Panc1 (cell line): ENCODE results near the gene CCN5. TPM values are rescaled to one million over a fixed set of nuclear protein-coding genes. Genes with fewer than 3 reads are reported as not detected.

ENCODE experiments used
- ATAC-seq: fragments of 200-7000 bp; cut with Tn5 transposase; 2 replicates; pipeline ENCODE4 v1.9.1; 2020; ENCODE audit warnings: mild to moderate bottlenecking, moderate library complexity
- BruUV-seq: library from RNA; stranded (reverse); fragments of 400-500 nt; replicated peaks from 2 replicates; lab custom pipeline; 2021; lab: Mats Ljungman, UMichigan
- CTCF ChIA-PET: fragments of 300-600 bp; sonication (Branson Sonifier 250); formaldehyde crosslinking; loops from one replicate; lab custom pipeline; 2022; ENCODE audit warnings: antibody characterized with exemption; lab: Charles Lee
- POLR2A ChIA-PET: fragments of 300-600 bp; sonication (Branson Sonifier 250); formaldehyde crosslinking; loops from one replicate; lab custom pipeline; 2022; ENCODE audit warnings: antibody characterized with exemption; lab: Charles Lee
- DNase-seq: peaks from one replicate; pipeline ENCODE4 v3.0.0-alpha.2; 2010; ENCODE audit warnings: low read depth, low spot score
- H3K27ac ChIP-seq: 2 replicates; pipeline ENCODE4 v1.5.1; 2011; ENCODE audit warnings: mild to moderate bottlenecking, low read length, inconsistent platforms
- H3K27me3 ChIP-seq: fragments of 200-500 bp; sonication (Bioruptor generic); 2 replicates; pipeline ENCODE4 v1.6.0; 2014; ENCODE audit warnings: low read length, inconsistent platforms; ENCODE audit not compliant: control insufficient read depth, insufficient read depth
- H3K36me3 ChIP-seq: fragments of 200-500 bp; sonication (Bioruptor generic); 2 replicates; pipeline ENCODE4 v1.5.1; 2014; ENCODE audit warnings: inconsistent platforms, mild to moderate bottlenecking, low read length, moderate library complexity; ENCODE audit not compliant: control insufficient read depth, insufficient read depth
- H3K4me1 ChIP-seq: 2 replicates; pipeline ENCODE4 v1.5.1; 2011; ENCODE audit warnings: inconsistent platforms, mild to moderate bottlenecking, low read length, moderate library complexity; ENCODE audit not compliant: control insufficient read depth, insufficient read depth
- H3K4me3 ChIP-seq, 2 experiments: 2 replicates each; pipeline ENCODE4 v1.5.1; 2011 to 2012; ENCODE audit warnings: low read depth in 2 of 2, low read length in 2 of 2, mild to moderate bottlenecking in 2 of 2, inconsistent platforms in 1 of 2, moderate library complexity in 1 of 2
- H3K9me3 ChIP-seq: fragments of 200-500 bp; sonication (Bioruptor generic); 2 replicates; pipeline ENCODE4 v1.5.1; 2014; ENCODE audit warnings: low read depth, mild to moderate bottlenecking, inconsistent platforms, low read length, moderate library complexity; ENCODE audit not compliant: control insufficient read depth, insufficient read depth
- POLR2AphosphoS5 ChIP-seq: IDR thresholded peaks from 2 replicates; pipeline ENCODE4 v1.6.1; 2012; ENCODE audit warnings: mild to moderate bottlenecking, low read depth, low read length, moderate library complexity
- SIN3A ChIP-seq: IDR thresholded peaks from 2 replicates; pipeline ENCODE4 v1.6.1; 2012; ENCODE audit warnings: low read depth, mild to moderate bottlenecking, low read length, moderate library complexity, borderline replicate concordance; ENCODE audit not compliant: insufficient read depth
- TCF7L2 ChIP-seq: IDR thresholded peaks from 2 replicates; pipeline ENCODE4 v1.6.1; 2011; ENCODE audit warnings: mild to moderate bottlenecking, low read depth, low read length, inconsistent platforms
- in situ Hi-C: cut with HindIII; loops from 2 replicates; pipeline ENCODE4 v1.10.0; 2016; ENCODE audit warnings: low sequenced_read_pairs, low pct_unique_long_range_greater_than_20kb
- intact Hi-C: fragments of 100-400 bp; cut with micrococcal nuclease; formaldehyde crosslinking; loops from one replicate; pipeline ENCODE4 v1.10.0; 2022; ENCODE audit not compliant: unreplicated experiment
- total RNA-seq: library from RNA; stranded (reverse); gene quantifications from one replicate; pipeline ENCODE4 v1.2.1, GENCODE V29; 2021; ENCODE audit not compliant: unreplicated experiment
- TF ChIP-seq, protein P1 (sequence below): fragments of 450-650 bp; IDR thresholded peaks from 2 replicates; pipeline ENCODE4 v1.5.1; 2017; ENCODE audit warnings: mild to moderate bottlenecking
- TF ChIP-seq, protein P2 (sequence below), 2 experiments: IDR thresholded peaks; 2 replicates each; pipeline ENCODE4 v1.6.1; 2011 to 2012; ENCODE audit warnings: low read depth in 2 of 2, control low read depth in 1 of 2, low read length in 1 of 2, mild to moderate bottlenecking in 1 of 2, moderate library complexity in 1 of 2; ENCODE audit not compliant: insufficient read depth in 1 of 2

The CCN5 gene
- total RNA-seq, 1 experiment from 2014 or later = 15.2 TPM

GRCh38 chr20:44765091-44765490 is 49.9 kb downstream of the CCN5 start:
- no peak for DNase-seq
- no peak for TF ChIP-seq TCF7L2
- no peak for TF ChIP-seq SIN3A
- no peaks in the 10 kb centered on the region for H3K36me3 ChIP-seq
- no peak overlapping the region for H3K4me3 ChIP-seq
- in situ Hi-C loops = no loop called here
- no peaks in the 10 kb centered on the region for H3K9me3 ChIP-seq
- intact Hi-C loops = no loop called here
- ATAC-seq = no peak
- ChIA-PET POLR2A (no interaction called here), CTCF (no interaction called here)
- no peaks in the 10 kb centered on the region for H3K27me3 ChIP-seq
- H3K27ac ChIP-seq = no peak overlapping the region
- BruUV-seq = no TSS peak
- H3K4me1 ChIP-seq = no peaks in the 10 kb centered on the region

- no peak for DNase-seq
- Histone ChIP-seq H3K36me3 (no peaks in the 10 kb centered on the region), H3K27ac (no peak overlapping the region), H3K9me3 (no peaks in the 10 kb centered on the region), H3K4me1 (no peaks in the 10 kb centered on the region), H3K27me3 (no peaks in the 10 kb centered on the region), H3K4me3 (no peak overlapping the region)
- no TSS peak for BruUV-seq
- CTCF ChIA-PET = no interaction called here
- no peak for TF ChIP-seq TCF7L2
- TF ChIP-seq, protein P1, sequence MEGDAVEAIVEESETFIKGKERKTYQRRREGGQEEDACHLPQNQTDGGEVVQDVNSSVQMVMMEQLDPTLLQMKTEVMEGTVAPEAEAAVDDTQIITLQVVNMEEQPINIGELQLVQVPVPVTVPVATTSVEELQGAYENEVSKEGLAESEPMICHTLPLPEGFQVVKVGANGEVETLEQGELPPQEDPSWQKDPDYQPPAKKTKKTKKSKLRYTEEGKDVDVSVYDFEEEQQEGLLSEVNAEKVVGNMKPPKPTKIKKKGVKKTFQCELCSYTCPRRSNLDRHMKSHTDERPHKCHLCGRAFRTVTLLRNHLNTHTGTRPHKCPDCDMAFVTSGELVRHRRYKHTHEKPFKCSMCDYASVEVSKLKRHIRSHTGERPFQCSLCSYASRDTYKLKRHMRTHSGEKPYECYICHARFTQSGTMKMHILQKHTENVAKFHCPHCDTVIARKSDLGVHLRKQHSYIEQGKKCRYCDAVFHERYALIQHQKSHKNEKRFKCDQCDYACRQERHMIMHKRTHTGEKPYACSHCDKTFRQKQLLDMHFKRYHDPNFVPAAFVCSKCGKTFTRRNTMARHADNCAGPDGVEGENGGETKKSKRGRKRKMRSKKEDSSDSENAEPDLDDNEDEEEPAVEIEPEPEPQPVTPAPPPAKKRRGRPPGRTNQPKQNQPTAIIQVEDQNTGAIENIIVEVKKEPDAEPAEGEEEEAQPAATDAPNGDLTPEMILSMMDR = no peak
- TF ChIP-seq, protein P2, sequence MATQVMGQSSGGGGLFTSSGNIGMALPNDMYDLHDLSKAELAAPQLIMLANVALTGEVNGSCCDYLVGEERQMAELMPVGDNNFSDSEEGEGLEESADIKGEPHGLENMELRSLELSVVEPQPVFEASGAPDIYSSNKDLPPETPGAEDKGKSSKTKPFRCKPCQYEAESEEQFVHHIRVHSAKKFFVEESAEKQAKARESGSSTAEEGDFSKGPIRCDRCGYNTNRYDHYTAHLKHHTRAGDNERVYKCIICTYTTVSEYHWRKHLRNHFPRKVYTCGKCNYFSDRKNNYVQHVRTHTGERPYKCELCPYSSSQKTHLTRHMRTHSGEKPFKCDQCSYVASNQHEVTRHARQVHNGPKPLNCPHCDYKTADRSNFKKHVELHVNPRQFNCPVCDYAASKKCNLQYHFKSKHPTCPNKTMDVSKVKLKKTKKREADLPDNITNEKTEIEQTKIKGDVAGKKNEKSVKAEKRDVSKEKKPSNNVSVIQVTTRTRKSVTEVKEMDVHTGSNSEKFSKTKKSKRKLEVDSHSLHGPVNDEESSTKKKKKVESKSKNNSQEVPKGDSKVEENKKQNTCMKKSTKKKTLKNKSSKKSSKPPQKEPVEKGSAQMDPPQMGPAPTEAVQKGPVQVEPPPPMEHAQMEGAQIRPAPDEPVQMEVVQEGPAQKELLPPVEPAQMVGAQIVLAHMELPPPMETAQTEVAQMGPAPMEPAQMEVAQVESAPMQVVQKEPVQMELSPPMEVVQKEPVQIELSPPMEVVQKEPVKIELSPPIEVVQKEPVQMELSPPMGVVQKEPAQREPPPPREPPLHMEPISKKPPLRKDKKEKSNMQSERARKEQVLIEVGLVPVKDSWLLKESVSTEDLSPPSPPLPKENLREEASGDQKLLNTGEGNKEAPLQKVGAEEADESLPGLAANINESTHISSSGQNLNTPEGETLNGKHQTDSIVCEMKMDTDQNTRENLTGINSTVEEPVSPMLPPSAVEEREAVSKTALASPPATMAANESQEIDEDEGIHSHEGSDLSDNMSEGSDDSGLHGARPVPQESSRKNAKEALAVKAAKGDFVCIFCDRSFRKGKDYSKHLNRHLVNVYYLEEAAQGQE (IDR thresholded peaks at IDR 0.05; ENCODE audit: insufficient read depth in 1 of 2, low read depth in 2 of 2, low read length in 1 of 2) = no peak
- no peak for TF ChIP-seq POLR2AphosphoS5
- TF ChIP-seq SIN3A = no peak
- in situ Hi-C loops = no loop called here
- 0 out of 2 replicates have a peak, but pooled peaks have one; percentile 28 for ATAC-seq
- POLR2A ChIA-PET = no interaction called here
- intact Hi-C loops = no loop called here
Observed at GRCh38 chr20:44765701-44766347, 50.7 kb downstream of the CCN5 start.

DNA sequence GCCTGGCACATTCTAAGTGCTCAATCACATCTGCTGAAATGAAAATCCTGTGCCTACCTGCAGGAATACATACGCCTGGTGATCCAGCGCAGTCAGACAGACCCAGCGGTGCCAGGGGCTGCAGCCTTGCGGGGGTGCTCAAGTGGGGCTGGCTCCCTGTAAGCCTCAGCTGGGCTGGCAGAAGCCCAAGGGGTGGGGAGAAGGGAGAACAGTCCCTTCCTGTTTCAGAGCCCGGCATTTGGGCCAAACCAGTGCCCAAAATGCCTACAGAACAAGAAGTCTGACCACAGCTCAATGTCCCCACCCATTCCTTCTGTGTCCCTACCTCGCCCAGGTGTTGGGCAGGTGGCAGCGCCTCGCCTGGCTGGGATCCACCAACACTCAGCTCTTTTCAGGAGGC is 53.1 kb downstream of the CCN5 start:
- no peaks in the 10 kb centered on the region for H3K4me1 ChIP-seq
- in situ Hi-C loops (no loop called here), intact Hi-C loops (no loop called here)
- DNase-seq (no peak), ATAC-seq (no peak)
- no peaks in the 10 kb centered on the region for H3K36me3 ChIP-seq
- no peak overlapping the region for H3K4me3 ChIP-seq
- H3K27ac ChIP-seq = no peak overlapping the region
- no TSS peak for BruUV-seq
- CTCF ChIA-PET = no interaction called here
- no peak for TF ChIP-seq TCF7L2
- TF ChIP-seq, protein P2 (IDR thresholded peaks at IDR 0.05; ENCODE audit: insufficient read depth in 1 of 2, low read depth in 2 of 2, low read length in 1 of 2) = no peak
- TF ChIP-seq POLR2AphosphoS5 = no peak
- TF ChIP-seq, protein P1 = no peak
- TF ChIP-seq SIN3A = no peak
- H3K27me3 ChIP-seq = no peaks in the 10 kb centered on the region
- no peaks in the 10 kb centered on the region for H3K9me3 ChIP-seq
- POLR2A ChIA-PET = no interaction called here
